DOHH2 (cell line): ENCODE data around the gene TMEM87A.

ENCODE experiments used
- CTCF ChIP-seq: fragments of 200-600 bp; sonication (generic); IDR thresholded peaks from one replicate; pipeline ENCODE4 v1.5.1; 2014; ENCODE audit warnings: antibody characterized with exemption, mild to moderate bottlenecking, low read depth, low read length; ENCODE audit not compliant: poor library complexity, severe bottlenecking
- EZH2phosphoT487 ChIP-seq: fragments of 200-600 bp; sonication (generic); IDR thresholded peaks from 2 replicates; pipeline ENCODE4 v1.6.1; 2017; ENCODE audit warnings: borderline replicate concordance, mild to moderate bottlenecking, antibody characterized with exemption, low read length, moderate library complexity, mixed read lengths

- TF ChIP-seq EZH2phosphoT487 (no peak), CTCF (no peak)
These were observed 88.5 kb downstream of the TMEM87A start for GRCh38 chr15:42184736-42185135.
